NB4 (cell line): Measurements from ENCODE around the gene SEC11A.

Experiments
- MYC ChIP-seq: IDR thresholded peaks from 2 replicates; pipeline ENCODE4 v1.6.1; 2011; ENCODE audit warnings: low read depth, low read length
- POLR2A ChIP-seq: IDR thresholded peaks from 2 replicates; pipeline ENCODE4 v1.6.1; 2011; ENCODE audit warnings: mild to moderate bottlenecking; ENCODE audit not compliant: insufficient read length; ENCODE audit errors: extremely low read depth
- TF ChIP-seq, protein P1 (sequence below): IDR thresholded peaks from one replicate; pipeline ENCODE4 v1.5.1; 2012; ENCODE audit warnings: low read depth, low read length
- TF ChIP-seq, protein P2 (sequence below): IDR thresholded peaks from 2 replicates; pipeline ENCODE4 v1.6.1; 2011; ENCODE audit warnings: low read depth, low read length

DNA sequence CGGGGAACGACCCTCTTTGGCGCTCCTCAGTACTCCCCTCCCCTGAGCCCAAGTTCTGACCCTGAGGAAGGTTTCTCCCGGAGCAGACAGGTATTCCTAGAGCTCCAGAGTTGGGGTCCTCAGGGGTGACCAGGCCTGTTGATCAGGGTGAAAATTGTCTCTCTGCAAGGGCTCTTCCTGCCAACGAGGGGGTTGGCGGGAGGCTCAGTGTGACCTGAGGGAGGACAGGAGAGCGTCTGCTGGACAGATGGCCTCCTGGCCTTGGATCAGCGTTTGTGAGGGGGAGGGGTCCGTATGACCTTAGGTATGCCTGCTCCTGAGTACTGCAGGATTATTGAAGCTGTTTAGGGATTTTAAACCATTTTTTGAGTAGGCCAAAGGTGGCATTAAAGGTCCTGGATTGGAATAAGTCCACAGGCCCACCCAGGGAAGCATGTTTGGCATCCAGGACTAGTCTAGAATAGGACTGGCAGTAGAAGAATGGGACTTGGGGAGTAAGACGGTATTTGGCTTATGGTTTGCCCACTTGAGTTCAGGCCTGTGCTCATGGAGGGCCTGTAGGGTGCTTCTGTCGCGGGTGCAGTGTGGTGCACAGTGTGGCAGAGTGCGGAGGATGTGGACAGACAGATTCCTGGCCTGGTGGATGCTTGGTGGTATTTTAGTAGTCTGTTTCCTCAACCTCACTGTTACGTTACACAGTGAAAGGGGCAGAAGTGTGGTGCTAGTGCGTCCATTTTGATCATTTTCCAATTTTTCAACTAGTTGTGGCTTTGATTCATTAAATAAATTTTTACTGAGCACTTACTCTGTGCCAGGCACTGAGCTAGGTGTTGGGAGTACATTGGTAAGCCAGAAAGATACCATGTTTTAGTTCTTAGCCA is 33.4 kb upstream of the SEC11A start:
- TF ChIP-seq, protein P1, sequence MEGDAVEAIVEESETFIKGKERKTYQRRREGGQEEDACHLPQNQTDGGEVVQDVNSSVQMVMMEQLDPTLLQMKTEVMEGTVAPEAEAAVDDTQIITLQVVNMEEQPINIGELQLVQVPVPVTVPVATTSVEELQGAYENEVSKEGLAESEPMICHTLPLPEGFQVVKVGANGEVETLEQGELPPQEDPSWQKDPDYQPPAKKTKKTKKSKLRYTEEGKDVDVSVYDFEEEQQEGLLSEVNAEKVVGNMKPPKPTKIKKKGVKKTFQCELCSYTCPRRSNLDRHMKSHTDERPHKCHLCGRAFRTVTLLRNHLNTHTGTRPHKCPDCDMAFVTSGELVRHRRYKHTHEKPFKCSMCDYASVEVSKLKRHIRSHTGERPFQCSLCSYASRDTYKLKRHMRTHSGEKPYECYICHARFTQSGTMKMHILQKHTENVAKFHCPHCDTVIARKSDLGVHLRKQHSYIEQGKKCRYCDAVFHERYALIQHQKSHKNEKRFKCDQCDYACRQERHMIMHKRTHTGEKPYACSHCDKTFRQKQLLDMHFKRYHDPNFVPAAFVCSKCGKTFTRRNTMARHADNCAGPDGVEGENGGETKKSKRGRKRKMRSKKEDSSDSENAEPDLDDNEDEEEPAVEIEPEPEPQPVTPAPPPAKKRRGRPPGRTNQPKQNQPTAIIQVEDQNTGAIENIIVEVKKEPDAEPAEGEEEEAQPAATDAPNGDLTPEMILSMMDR = no peak
- TF ChIP-seq, protein P2, sequence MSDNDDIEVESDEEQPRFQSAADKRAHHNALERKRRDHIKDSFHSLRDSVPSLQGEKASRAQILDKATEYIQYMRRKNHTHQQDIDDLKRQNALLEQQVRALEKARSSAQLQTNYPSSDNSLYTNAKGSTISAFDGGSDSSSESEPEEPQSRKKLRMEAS = peak; percentile 31
- TF ChIP-seq POLR2A (no peak), MYC (no peak; the same call in 1 of the 2 replicates)
